A673 (cell line): Measurements from ENCODE around the gene RAB7B.

Source experiments
- EZH2 ChIP-seq: fragments of 200-600 bp; sonication (generic); IDR thresholded peaks from 2 replicates; pipeline ENCODE4 v1.6.1; 2017; ENCODE audit warnings: borderline replicate concordance, low read depth, mild to moderate bottlenecking, mixed read lengths, antibody characterized with exemption, low read length; ENCODE audit not compliant: poor library complexity, severe bottlenecking
- TF ChIP-seq, protein P1 (sequence below): fragments of 300-800, 200-600 bp; sonication (generic); conservative IDR thresholded peaks from 2 replicates; pipeline ENCODE4 v1.5.1; 2017; ENCODE audit warnings: low read depth, mild to moderate bottlenecking, antibody characterized with exemption, low read length, moderate library complexity, mixed read lengths

DNA sequence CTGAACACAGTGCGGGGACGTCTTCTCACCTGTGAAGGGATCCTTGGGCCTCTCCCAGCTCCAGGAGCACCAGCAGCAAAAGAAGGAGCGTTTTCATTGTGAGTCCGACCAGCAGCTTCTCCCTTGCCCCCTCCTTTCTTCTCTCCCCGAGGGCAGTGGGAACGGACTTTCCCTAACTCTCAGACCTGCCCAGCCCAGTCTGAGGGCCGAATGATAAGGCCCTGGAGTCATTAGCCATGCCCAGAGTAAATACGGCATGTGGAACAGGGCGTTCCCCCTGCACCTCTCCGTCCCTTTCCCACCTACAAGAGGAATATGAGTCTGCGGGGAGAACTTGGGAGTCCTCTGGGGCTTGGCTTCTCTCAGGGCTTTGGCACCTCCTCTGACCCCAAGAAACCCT, 20.5 kb upstream of the RAB7B start, which contains the start of gene CTSE:
- TF ChIP-seq, protein P1, sequence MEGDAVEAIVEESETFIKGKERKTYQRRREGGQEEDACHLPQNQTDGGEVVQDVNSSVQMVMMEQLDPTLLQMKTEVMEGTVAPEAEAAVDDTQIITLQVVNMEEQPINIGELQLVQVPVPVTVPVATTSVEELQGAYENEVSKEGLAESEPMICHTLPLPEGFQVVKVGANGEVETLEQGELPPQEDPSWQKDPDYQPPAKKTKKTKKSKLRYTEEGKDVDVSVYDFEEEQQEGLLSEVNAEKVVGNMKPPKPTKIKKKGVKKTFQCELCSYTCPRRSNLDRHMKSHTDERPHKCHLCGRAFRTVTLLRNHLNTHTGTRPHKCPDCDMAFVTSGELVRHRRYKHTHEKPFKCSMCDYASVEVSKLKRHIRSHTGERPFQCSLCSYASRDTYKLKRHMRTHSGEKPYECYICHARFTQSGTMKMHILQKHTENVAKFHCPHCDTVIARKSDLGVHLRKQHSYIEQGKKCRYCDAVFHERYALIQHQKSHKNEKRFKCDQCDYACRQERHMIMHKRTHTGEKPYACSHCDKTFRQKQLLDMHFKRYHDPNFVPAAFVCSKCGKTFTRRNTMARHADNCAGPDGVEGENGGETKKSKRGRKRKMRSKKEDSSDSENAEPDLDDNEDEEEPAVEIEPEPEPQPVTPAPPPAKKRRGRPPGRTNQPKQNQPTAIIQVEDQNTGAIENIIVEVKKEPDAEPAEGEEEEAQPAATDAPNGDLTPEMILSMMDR, result no peak
- TF ChIP-seq EZH2, result no peak
